CD4-positive, alpha-beta T cell (primary cell): ENCODE measurements around the gene TMUB1. TPM values are rescaled to one million over a fixed set of nuclear protein-coding genes. Genes with fewer than 3 reads are reported as not detected.

Source experiments
- ATAC-seq: fragments of 200-7000 bp; cut with Tn5 transposase; one replicate; pipeline ENCODE4 v1.10.0; 2022; ENCODE audit warnings: mild to moderate bottlenecking; ENCODE audit not compliant: poor library complexity
- CTCF ChIA-PET: fragments of 350-600 bp; sonication (Branson Sonifier 250); formaldehyde crosslinking; loops from one replicate; lab custom pipeline; 2021; ENCODE audit warnings: antibody characterized with exemption, inconsistent platforms; lab: Charles Lee
- POLR2A ChIA-PET: fragments of 350-600 bp; sonication (Branson Sonifier 250); formaldehyde crosslinking; loops from one replicate; lab custom pipeline; 2021; ENCODE audit warnings: antibody characterized with exemption, inconsistent platforms; lab: Charles Lee
- DNase-seq, 14 experiments: peaks; one replicate each; pipeline ENCODE4 v3.0.0-alpha.2; 2013 to 2020; ENCODE audit warnings: mixed read lengths in 2 of 14
- H3K27ac ChIP-seq, 2 donors: one replicate each; pipeline versions ENCODE4 v1.5.1 to v1.7.0; 2013; ENCODE audit warnings: low read length in 2 of 2, low read depth in 1 of 2, mild to moderate bottlenecking in 1 of 2
- H3K27me3 ChIP-seq, 2 experiments: 1 replicate in 1 of 2; 2 replicates in 1 of 2; pipeline versions ENCODE4 v1.6.1 to v1.7.0; 2013; ENCODE audit warnings: low read length in 2 of 2, control low read depth in 1 of 2, mild to moderate bottlenecking in 1 of 2, moderate library complexity in 1 of 2; ENCODE audit not compliant: insufficient read depth in 2 of 2, control insufficient read depth in 1 of 2
- H3K36me3 ChIP-seq: one replicate; pipeline ENCODE4 v1.6.1; 2013; ENCODE audit warnings: low read length, control low read depth; ENCODE audit not compliant: insufficient read depth
- H3K4me1 ChIP-seq: one replicate; pipeline ENCODE4 v1.6.1; 2013; ENCODE audit warnings: low read length, control low read depth; ENCODE audit not compliant: insufficient read depth
- H3K4me3 ChIP-seq: one replicate; pipeline ENCODE4 v1.5.1; 2013; ENCODE audit warnings: mild to moderate bottlenecking, low read length, moderate library complexity
- H3K9me3 ChIP-seq, 2 experiments: 1 replicate in 1 of 2; 2 replicates in 1 of 2; pipeline versions ENCODE4 v1.6.1 to v1.7.0; 2013; ENCODE audit warnings: low read length in 2 of 2, mild to moderate bottlenecking in 2 of 2, control low read depth in 1 of 2, moderate library complexity in 1 of 2; ENCODE audit not compliant: control insufficient read depth in 1 of 2, insufficient read depth in 1 of 2
- H3K27ac Mint-ChIP-seq: one replicate; pipeline ENCODE4 v1.8.0; 2020; ENCODE audit warnings: mixed read lengths
- H3K27me3 Mint-ChIP-seq: one replicate; pipeline ENCODE4 v1.8.0; 2021; ENCODE audit warnings: mixed read lengths
- H3K36me3 Mint-ChIP-seq: one replicate; pipeline ENCODE4 v1.8.0; 2021; ENCODE audit warnings: low read depth, mixed read lengths
- H3K4me1 Mint-ChIP-seq: one replicate; pipeline ENCODE4 v1.8.0; 2021; ENCODE audit warnings: low read depth, mixed read lengths
- H3K4me3 Mint-ChIP-seq: one replicate; pipeline ENCODE4 v1.8.0; 2020; ENCODE audit warnings: mild to moderate bottlenecking, mixed read lengths
- H3K9me3 Mint-ChIP-seq: one replicate; pipeline ENCODE4 v1.8.0; 2020; ENCODE audit warnings: mixed read lengths
- intact Hi-C, 2 experiments: fragments of 100-400 bp; cut with DNase I in 1 of 2; cut with micrococcal nuclease in 1 of 2; formaldehyde crosslinking; loops; one replicate each; pipeline versions ENCODE4 v1.15.1 to v1.9.0; 2023 to 2025; cut with DNase I, micrococcal nuclease
- total RNA-seq, 174 experiments: library from RNA in 2 of 174; stranded (reverse) in 2 of 174; gene quantifications; one replicate each; pipeline ENCODE4 v1.2.3 and lab custom pipeline; 2021 to 2026
- TF ChIP-seq, protein P1 (sequence below): fragments of 200-600 bp; IDR thresholded peaks from one replicate; pipeline ENCODE4 v1.8.0; 2022; ENCODE audit warnings: antibody characterized with exemption, mild to moderate bottlenecking

The TMUB1 gene
- total RNA-seq, 2 experiments from 2014 or later, result 44.5 to 46.6 TPM

- TF ChIP-seq, protein P1, sequence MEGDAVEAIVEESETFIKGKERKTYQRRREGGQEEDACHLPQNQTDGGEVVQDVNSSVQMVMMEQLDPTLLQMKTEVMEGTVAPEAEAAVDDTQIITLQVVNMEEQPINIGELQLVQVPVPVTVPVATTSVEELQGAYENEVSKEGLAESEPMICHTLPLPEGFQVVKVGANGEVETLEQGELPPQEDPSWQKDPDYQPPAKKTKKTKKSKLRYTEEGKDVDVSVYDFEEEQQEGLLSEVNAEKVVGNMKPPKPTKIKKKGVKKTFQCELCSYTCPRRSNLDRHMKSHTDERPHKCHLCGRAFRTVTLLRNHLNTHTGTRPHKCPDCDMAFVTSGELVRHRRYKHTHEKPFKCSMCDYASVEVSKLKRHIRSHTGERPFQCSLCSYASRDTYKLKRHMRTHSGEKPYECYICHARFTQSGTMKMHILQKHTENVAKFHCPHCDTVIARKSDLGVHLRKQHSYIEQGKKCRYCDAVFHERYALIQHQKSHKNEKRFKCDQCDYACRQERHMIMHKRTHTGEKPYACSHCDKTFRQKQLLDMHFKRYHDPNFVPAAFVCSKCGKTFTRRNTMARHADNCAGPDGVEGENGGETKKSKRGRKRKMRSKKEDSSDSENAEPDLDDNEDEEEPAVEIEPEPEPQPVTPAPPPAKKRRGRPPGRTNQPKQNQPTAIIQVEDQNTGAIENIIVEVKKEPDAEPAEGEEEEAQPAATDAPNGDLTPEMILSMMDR, result no peak
- Histone ChIP-seq H3K36me3 (peaks cover 46% of the 10 kb centered on the region), H3K27ac (no peak overlapping the region), H3K27me3 (no peaks in the 10 kb centered on the region), H3K9me3 (no peaks in the 10 kb centered on the region), H3K4me3 (no peak overlapping the region), H3K4me1 (no peaks in the 10 kb centered on the region)
- no peak for DNase-seq
- ChIA-PET POLR2A (no interaction called here), CTCF (no interaction called here)
- Mint-ChIP-seq H3K36me3 (peaks cover 41% of the 10 kb centered on the region), H3K4me3 (no peak overlapping the region), H3K4me1 (no peaks in the 10 kb centered on the region), H3K27ac (no peak overlapping the region), H3K9me3 (no peaks in the 10 kb centered on the region), H3K27me3 (no peaks in the 10 kb centered on the region)
- intact Hi-C loops, result no loop called here
- no peak for ATAC-seq
Measured at GRCh38 chr7:151129117-151129959, 46.0 kb upstream of the TMUB1 start.

- H3K4me3 ChIP-seq, result no peak overlapping the region
- H3K27me3 ChIP-seq, result no peaks in the 10 kb centered on the region
- peaks cover 5% of the 10 kb centered on the region for H3K4me1 Mint-ChIP-seq
- intact Hi-C loops, result no loop called here
- no peak overlapping the region for H3K4me3 Mint-ChIP-seq
- CTCF ChIA-PET, result no interaction called here
- no peaks in the 10 kb centered on the region for H3K9me3 Mint-ChIP-seq
- ATAC-seq (no peak), DNase-seq (no peak)
- peaks cover 46% of the 10 kb centered on the region for H3K36me3 Mint-ChIP-seq
- H3K36me3 ChIP-seq, result peaks cover 40% of the 10 kb centered on the region
- TF ChIP-seq, protein P1, result no peak
- POLR2A ChIA-PET, result no interaction called here
- no peaks in the 10 kb centered on the region for H3K27me3 Mint-ChIP-seq
- H3K4me1 ChIP-seq, result peaks cover 6% of the 10 kb centered on the region
- no peaks in the 10 kb centered on the region for H3K9me3 ChIP-seq
- H3K27ac ChIP-seq, result no peak overlapping the region
- H3K27ac Mint-ChIP-seq, result no peak overlapping the region
Measured at GRCh38 chr7:151128716-151129115, 45.4 kb upstream of the TMUB1 start.

- Histone ChIP-seq H3K27me3 (no peaks in the 10 kb centered on the region), H3K36me3 (peaks cover 36% of the 10 kb centered on the region), H3K9me3 (no peaks in the 10 kb centered on the region), H3K27ac (no peak overlapping the region), H3K4me1 (peaks cover 9% of the 10 kb centered on the region), H3K4me3 (no peak overlapping the region)
- ChIA-PET POLR2A (no interaction called here), CTCF (interaction anchor here (0.6 kb wide), 1 partner anchor 16 kb away, joined by 3 read pairs; no protein-coding TSS in a partner anchor)
- Mint-ChIP-seq H3K27ac (no peak overlapping the region), H3K4me3 (no peak overlapping the region), H3K36me3 (peaks cover 51% of the 10 kb centered on the region), H3K9me3 (no peaks in the 10 kb centered on the region), H3K4me1 (peaks cover 6% of the 10 kb centered on the region), H3K27me3 (no peaks in the 10 kb centered on the region)
- intact Hi-C loops, result no loop called here
- TF ChIP-seq, protein P1, result no peak
- ATAC-seq (no peak), DNase-seq (no peak)
Measured at GRCh38 chr7:151128144-151128543, 44.9 kb upstream of the TMUB1 start.
